Mesothelial cell of epicardium (in vitro differentiated cells): ENCODE data around the gene SALL3. TPM values are rescaled to one million over a fixed set of nuclear protein-coding genes. Genes with fewer than 3 reads are reported as not detected.
"Not testable (repeated sequence)": the region's sequence is repeated elsewhere in the genome, so short reads cannot be mapped to it uniquely, and the experiment has no call there.

ENCODE experiments used
- DNase-seq, 2 experiments: peaks; one replicate each; pipeline ENCODE4 v3.0.0; 2021; ENCODE audit warnings: low spot score in 2 of 2; ENCODE audit not compliant: unreplicated experiment in 2 of 2
- H3K27ac Mint-ChIP-seq: 2 replicates; pipeline ENCODE4 v1.8.0; 2021; ENCODE audit warnings: mixed read lengths
- H3K27me3 Mint-ChIP-seq: 2 replicates; pipeline ENCODE4 v1.8.0; 2021; ENCODE audit warnings: low read depth, mixed read lengths
- H3K36me3 Mint-ChIP-seq: 2 replicates; pipeline ENCODE4 v1.8.0; 2021; ENCODE audit warnings: mixed read lengths
- H3K4me1 Mint-ChIP-seq: 2 replicates; pipeline ENCODE4 v1.8.0; 2021; ENCODE audit warnings: mixed read lengths
- H3K4me3 Mint-ChIP-seq: 2 replicates; pipeline ENCODE4 v1.8.0; 2021; ENCODE audit warnings: mild to moderate bottlenecking, moderate library complexity, mixed read lengths
- H3K9me3 Mint-ChIP-seq: 2 replicates; pipeline ENCODE4 v1.8.0; 2021; ENCODE audit warnings: mixed read lengths
- total RNA-seq: library from RNA; stranded (reverse); gene quantifications from 3 replicates; pipeline ENCODE4 v1.2.1, GENCODE V29; 2021
- TF ChIP-seq, protein P1 (sequence below): fragments of 200-600 bp; sonication (generic); IDR thresholded peaks from one replicate; pipeline ENCODE4 v1.5.0; 2021; ENCODE audit warnings: antibody characterized with exemption; ENCODE audit not compliant: unreplicated experiment

Gene SALL3
- total RNA-seq, 1 donor from 2014 or later = 0.31 TPM

DNA sequence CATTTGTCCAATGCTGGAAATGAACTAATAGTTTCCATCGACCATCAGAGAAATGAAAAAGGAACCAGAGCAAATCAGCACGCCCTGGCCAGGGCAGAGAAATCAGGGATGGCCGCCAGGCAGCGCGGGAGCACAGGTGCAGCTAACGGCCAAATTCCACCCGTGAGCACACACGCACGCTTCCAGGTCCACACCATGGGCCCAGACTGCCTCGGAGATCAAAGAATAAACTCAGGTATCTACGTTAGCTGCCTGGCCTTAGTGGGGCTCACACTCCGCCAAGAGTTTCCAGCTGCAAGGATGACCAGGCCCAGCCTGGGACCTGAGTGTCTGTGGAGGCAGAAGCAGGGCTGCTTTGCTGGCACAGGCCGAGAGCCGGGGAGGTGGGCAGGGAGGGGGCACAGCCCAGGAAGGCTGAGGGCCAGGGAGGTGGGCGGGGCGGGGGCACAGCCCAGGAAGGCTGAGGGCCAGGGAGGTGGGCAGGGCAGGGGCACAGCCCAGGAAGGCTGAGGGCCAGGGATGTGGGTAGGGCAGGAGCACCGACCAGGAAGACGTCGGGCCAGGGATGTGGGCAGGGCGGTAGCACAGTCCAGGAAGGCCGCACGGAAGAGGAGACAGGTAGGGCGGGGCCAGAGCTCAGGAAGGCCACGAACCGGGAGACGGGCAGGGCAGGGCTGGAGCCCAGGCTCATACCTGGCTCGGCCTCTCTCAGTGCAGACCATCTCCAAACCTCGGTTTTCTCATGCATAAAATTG lies 43.2 kb upstream of the SALL3 start:
- no peak for DNase-seq
- Mint-ChIP-seq H3K36me3 (no peaks in the 10 kb centered on the region), H3K27ac (no peak overlapping the region), H3K4me1 (no peaks in the 10 kb centered on the region), H3K9me3 (no peaks in the 10 kb centered on the region), H3K27me3 (peaks cover 26% of the 10 kb centered on the region), H3K4me3 (no peak overlapping the region)
- TF ChIP-seq, protein P1, sequence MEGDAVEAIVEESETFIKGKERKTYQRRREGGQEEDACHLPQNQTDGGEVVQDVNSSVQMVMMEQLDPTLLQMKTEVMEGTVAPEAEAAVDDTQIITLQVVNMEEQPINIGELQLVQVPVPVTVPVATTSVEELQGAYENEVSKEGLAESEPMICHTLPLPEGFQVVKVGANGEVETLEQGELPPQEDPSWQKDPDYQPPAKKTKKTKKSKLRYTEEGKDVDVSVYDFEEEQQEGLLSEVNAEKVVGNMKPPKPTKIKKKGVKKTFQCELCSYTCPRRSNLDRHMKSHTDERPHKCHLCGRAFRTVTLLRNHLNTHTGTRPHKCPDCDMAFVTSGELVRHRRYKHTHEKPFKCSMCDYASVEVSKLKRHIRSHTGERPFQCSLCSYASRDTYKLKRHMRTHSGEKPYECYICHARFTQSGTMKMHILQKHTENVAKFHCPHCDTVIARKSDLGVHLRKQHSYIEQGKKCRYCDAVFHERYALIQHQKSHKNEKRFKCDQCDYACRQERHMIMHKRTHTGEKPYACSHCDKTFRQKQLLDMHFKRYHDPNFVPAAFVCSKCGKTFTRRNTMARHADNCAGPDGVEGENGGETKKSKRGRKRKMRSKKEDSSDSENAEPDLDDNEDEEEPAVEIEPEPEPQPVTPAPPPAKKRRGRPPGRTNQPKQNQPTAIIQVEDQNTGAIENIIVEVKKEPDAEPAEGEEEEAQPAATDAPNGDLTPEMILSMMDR = no peak

DNA sequence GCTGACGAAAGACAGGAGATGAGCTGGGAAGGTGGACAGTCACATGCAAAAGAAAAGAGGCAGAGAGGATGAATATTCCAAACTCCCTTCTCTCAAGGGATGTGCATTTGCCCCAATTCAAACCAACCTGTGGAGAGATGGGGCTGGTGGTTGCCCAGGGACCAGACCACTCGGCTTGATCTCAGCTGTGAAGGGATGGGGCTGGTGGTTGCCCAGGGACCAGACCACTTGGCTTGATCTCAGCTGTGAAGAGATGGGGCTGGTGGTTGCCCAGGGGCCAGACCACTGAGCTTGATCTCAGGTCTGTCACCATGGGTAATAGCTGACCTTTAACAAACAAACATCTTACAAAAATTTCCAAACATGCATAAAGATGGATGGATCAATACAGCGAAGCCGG lies 42.5 kb upstream of the SALL3 start:
- H3K9me3 Mint-ChIP-seq = no peaks in the 10 kb centered on the region
- no peak for DNase-seq
- H3K36me3 Mint-ChIP-seq = no peaks in the 10 kb centered on the region
- no peaks in the 10 kb centered on the region for H3K4me1 Mint-ChIP-seq
- no peak overlapping the region for H3K4me3 Mint-ChIP-seq
- H3K27ac Mint-ChIP-seq = no peak overlapping the region
- H3K27me3 Mint-ChIP-seq = peaks cover 23% of the 10 kb centered on the region
- TF ChIP-seq, protein P1 = no peak

DNA sequence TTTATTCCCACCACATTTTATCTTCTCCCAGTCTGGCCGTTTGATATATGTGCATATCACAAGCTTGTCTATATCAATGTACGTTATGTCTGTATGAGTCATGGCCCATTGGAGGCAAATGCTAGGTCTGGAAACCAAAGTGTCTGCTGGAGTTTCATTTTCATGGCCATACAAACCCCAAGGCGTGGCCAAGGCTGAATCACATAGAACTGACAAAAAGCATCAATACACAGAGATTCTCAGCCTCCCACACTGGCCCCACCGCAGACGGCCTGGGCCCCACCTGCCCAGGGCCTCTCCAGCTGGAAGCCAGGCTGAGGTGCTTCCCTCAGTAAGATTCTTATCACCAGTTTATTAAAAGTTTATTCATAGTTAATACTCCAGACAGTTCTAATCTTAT lies 40.5 kb upstream of the SALL3 start:
- peaks cover 4% of the 10 kb centered on the region for H3K9me3 Mint-ChIP-seq
- H3K27ac Mint-ChIP-seq = no peak overlapping the region
- TF ChIP-seq, protein P1 = no peak
- H3K4me3 Mint-ChIP-seq = no peak overlapping the region
- H3K27me3 Mint-ChIP-seq = peaks cover 27% of the 10 kb centered on the region
- no peaks in the 10 kb centered on the region for H3K4me1 Mint-ChIP-seq
- DNase-seq = no peak
- no peaks in the 10 kb centered on the region for H3K36me3 Mint-ChIP-seq

DNA sequence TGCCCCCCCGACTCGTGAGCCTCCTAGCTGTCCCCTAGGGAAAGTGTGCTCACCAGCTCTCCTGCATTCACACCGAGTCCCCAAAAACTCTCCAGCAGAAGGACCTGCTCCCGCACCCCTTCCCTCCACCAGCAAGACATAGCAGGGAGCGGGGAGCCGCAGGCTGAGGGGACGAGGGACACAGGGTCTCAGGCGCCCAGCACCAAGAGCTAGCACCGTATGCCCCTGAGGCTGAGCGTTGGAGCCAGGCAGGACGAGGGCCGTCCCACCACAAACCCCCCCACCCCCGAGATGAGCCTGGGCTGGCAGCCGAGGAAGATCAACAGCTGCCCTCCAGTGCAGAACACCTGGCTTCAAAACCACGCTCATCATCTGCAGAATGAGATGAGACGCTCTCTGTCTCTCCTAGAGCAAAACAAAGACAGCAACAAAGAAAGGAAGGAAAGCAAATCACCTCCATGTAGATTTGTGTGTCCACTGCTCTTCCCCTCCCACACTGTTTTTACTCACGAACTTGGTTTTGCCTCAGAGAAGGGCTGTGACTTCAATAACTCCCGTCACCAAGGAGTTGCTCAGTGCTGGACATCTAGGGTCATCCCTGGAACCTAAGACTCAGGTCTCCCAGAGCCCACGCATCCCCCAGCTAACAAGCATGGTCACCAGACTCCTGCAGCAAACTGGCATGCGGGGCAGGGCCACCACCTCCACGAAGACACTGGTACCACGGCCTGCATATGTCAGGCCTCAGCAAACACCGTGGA lies 39.7 kb upstream of the SALL3 start:
- H3K4me3 Mint-ChIP-seq = no peak overlapping the region
- no peak overlapping the region for H3K27ac Mint-ChIP-seq
- peaks cover 28% of the 10 kb centered on the region for H3K27me3 Mint-ChIP-seq
- no peaks in the 10 kb centered on the region for H3K36me3 Mint-ChIP-seq
- DNase-seq = no peak
- no peaks in the 10 kb centered on the region for H3K4me1 Mint-ChIP-seq
- TF ChIP-seq, protein P1 = no peak
- peaks cover 4% of the 10 kb centered on the region for H3K9me3 Mint-ChIP-seq

DNA sequence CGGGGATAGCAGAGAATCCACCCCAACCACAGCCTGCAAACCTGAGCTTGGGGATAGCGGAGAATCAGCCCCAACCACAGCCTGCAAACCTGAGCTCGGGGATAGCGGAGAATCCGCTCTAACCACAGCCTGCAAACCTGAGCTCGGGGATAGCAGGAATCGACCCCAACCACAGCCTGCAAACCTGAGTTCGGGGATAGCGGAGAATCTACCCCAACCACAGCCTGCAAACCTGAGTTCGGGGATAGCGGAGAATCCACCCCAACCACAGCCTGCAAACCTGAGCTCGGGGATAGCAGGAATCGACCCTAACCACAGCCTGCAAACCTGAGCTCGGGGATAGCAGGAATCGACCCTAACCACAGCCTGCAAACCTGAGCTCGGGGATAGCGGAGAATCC lies 37.4 kb upstream of the SALL3 start:
- DNase-seq, H3K9me3 Mint-ChIP-seq, H3K36me3 Mint-ChIP-seq, H3K4me3 Mint-ChIP-seq, H3K4me1 Mint-ChIP-seq, H3K27ac Mint-ChIP-seq: not testable (repeated sequence)
- H3K27me3 Mint-ChIP-seq = peaks cover 35% of the 10 kb centered on the region

DNA sequence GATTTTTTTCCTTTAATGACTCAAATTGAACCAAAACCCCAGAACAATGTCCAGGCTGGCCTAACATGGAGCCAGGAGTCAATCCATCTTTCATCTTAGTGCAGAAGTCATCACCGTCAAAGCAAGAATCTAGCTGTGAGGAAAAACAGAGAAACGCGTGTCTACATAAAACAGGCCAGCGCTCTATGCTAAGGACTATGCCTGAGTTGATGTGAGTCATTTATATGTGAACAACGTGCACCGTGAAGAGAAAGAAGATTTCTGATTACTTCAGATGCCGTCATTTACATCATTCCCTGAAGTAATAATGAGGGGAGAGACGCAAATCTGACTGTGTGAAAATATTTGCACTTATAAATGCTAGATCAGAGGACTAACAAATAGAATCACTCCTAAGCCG lies 34.0 kb upstream of the SALL3 start:
- no peak overlapping the region for H3K27ac Mint-ChIP-seq
- H3K9me3 Mint-ChIP-seq = peaks cover 4% of the 10 kb centered on the region
- TF ChIP-seq, protein P1 = no peak

More for the DNA sequence above, 34.0 kb upstream of the SALL3 start:
- no peak for DNase-seq
- Mint-ChIP-seq H3K27me3 (peaks cover 56% of the 10 kb centered on the region), H3K4me3 (no peak overlapping the region), H3K4me1 (no peaks in the 10 kb centered on the region), H3K36me3 (no peaks in the 10 kb centered on the region)
